ENCODE results near the gene SULF2. TPM values are rescaled to one million over a fixed set of nuclear protein-coding genes. Genes with fewer than 3 reads are reported as not detected.

SULF2 gene
- total RNA-seq, 1 experiment from 2014 or later, result 13.0 TPM

DNA sequence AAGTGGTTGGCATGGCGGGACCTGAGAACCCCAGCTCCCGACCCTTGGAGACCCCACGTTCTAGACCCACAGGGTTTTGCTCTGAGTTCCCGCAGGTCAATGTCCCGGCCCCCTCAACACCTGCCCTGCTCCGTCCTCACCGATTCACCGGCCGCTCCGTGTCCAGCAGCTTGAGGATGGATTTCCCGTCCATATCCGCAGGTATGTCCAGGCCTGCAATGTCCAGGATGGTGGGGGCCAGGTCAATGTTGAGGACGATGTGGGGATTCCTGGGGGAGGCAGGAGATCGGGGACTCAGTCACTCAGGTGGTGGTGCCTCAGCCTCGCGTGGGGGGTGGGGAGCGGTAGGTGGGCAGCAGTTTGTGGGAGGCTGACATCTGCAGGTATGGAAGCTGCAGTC lies 106.7 kb downstream of the SULF2 start:
- H3K27me3 ChIP-seq (ENCODE audit: insufficient read depth, low read length), result no peaks in the 10 kb centered on the region
- H2AFZ ChIP-seq (ENCODE audit: low read depth, low read length, poor library complexity, severe bottlenecking), result no peak overlapping the region
- ChIA-PET POLR2A (no interaction called here), CTCF (interaction anchor here (1.2 to 5.5 kb wide), 2 partner anchors 617 to 942 kb away, joined by 5 to 43 read pairs; no protein-coding TSS in a partner anchor), RAD21 (ENCODE audit: low non-redundant PET in 1 of 2, low total read pairs in 2 of 2, uncharacterized antibody in 2 of 2, unreplicated experiment in 2 of 2) (interaction anchor here (1.0 to 2.5 kb wide), 2 partner anchors 942 kb away, joined by 3 to 6 read pairs; no protein-coding TSS in a partner anchor)
- TF ChIP-seq ZNF274 (IDR thresholded peaks at IDR 0.05; ENCODE audit: low read depth, low read length) (no peak), FOSL1 (IDR thresholded peaks at IDR 0.05; ENCODE audit: low read depth) (no peak), TCF7L2 (IDR thresholded peaks at IDR 0.05; ENCODE audit: borderline replicate concordance, extremely low read depth, insufficient read depth, insufficient read length) (no peak), EZH2 (IDR thresholded peaks at IDR 0.05) (no peak), JUND (IDR thresholded peaks at IDR 0.05) (no peak), ZFX (IDR thresholded peaks at IDR 0.05) (no peak), SIN3A (IDR thresholded peaks at IDR 0.05; ENCODE audit: low read depth) (no peak), ELF1 (IDR thresholded peaks at IDR 0.05; ENCODE audit: borderline replicate concordance, low read depth) (no peak), CBX3 (IDR thresholded peaks at IDR 0.05; ENCODE audit: low read depth) (no peak), YY1 (IDR thresholded peaks at IDR 0.05; ENCODE audit: extremely low read depth, insufficient replicate concordance, low read depth, low read length) (no peak), CEBPB (IDR thresholded peaks at IDR 0.05; ENCODE audit: low read depth) (no peak)
- TF ChIP-seq, protein P1, sequence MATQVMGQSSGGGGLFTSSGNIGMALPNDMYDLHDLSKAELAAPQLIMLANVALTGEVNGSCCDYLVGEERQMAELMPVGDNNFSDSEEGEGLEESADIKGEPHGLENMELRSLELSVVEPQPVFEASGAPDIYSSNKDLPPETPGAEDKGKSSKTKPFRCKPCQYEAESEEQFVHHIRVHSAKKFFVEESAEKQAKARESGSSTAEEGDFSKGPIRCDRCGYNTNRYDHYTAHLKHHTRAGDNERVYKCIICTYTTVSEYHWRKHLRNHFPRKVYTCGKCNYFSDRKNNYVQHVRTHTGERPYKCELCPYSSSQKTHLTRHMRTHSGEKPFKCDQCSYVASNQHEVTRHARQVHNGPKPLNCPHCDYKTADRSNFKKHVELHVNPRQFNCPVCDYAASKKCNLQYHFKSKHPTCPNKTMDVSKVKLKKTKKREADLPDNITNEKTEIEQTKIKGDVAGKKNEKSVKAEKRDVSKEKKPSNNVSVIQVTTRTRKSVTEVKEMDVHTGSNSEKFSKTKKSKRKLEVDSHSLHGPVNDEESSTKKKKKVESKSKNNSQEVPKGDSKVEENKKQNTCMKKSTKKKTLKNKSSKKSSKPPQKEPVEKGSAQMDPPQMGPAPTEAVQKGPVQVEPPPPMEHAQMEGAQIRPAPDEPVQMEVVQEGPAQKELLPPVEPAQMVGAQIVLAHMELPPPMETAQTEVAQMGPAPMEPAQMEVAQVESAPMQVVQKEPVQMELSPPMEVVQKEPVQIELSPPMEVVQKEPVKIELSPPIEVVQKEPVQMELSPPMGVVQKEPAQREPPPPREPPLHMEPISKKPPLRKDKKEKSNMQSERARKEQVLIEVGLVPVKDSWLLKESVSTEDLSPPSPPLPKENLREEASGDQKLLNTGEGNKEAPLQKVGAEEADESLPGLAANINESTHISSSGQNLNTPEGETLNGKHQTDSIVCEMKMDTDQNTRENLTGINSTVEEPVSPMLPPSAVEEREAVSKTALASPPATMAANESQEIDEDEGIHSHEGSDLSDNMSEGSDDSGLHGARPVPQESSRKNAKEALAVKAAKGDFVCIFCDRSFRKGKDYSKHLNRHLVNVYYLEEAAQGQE (IDR thresholded peaks at IDR 0.05; ENCODE audit: low read depth), result no peak
- TF ChIP-seq, protein P2, sequence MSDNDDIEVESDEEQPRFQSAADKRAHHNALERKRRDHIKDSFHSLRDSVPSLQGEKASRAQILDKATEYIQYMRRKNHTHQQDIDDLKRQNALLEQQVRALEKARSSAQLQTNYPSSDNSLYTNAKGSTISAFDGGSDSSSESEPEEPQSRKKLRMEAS (IDR thresholded peaks at IDR 0.05), result no peak
- H4K20me1 ChIP-seq (ENCODE audit: insufficient read depth), result no peaks in the 10 kb centered on the region
- H3K27ac ChIP-seq (ENCODE audit: low read depth, low read length), result no peak overlapping the region
- H3K4me3 ChIP-seq (replicated peaks in 1 of 2; ENCODE audit: low read depth in 1 of 2, low read length in 2 of 2), result no peak overlapping the region
- no TSS peak for BruUV-seq (replicated peaks)
- no peak for ATAC-seq
- H3K4me2 ChIP-seq (ENCODE audit: low read length), result no peak overlapping the region
- DNase-seq (ENCODE audit: low read depth, low spot score), result no peak
- intact Hi-C loops (cut with micrococcal nuclease), result loop anchor here (1.0 to 5.0 kb wide), 3 partner anchors 34 to 943 kb away; partner anchors contain the start of gene SULF2
- H3K9me2 ChIP-seq (ENCODE audit: insufficient read depth), result no peaks in the 10 kb centered on the region
- H3K79me2 ChIP-seq (ENCODE audit: insufficient read depth, low read length), result no peaks in the 10 kb centered on the region
- H3K9me3 ChIP-seq (ENCODE audit: control insufficient read depth in 1 of 2, insufficient read depth in 1 of 2, low read depth in 1 of 2, low read length in 2 of 2), result no peaks in the 10 kb centered on the region
- no peaks in the 10 kb centered on the region for H3K36me3 ChIP-seq (ENCODE audit: control insufficient read depth in 1 of 2, insufficient read depth in 2 of 2, low read length in 2 of 2)
- H3K4me1 ChIP-seq (ENCODE audit: control insufficient read depth in 1 of 2, insufficient read depth in 2 of 2, low read length in 2 of 2), result peaks cover 0 to 8% of the 10 kb centered on the region in 2 experiments; a peak in 1 of 4 replicates
- H3K9ac ChIP-seq (ENCODE audit: low read length), result no peak overlapping the region
